ENCODE results near the gene CRTC1. TPM values are rescaled to one million over a fixed set of nuclear protein-coding genes. Genes with fewer than 3 reads are reported as not detected.

The CRTC1 gene
- total RNA-seq, 1 experiment from 2014 or later = 12.3 TPM

GRCh38 chr19:18682807-18683108, 722 bp upstream of the CRTC1 start (continued):
- TF ChIP-seq CDX4 (CRISPR knock-in tag; IDR thresholded peaks at IDR 0.05; ENCODE audit: borderline replicate concordance) (no peak), KAT7 (CRISPR knock-in tag; IDR thresholded peaks at IDR 0.05; ENCODE audit: borderline replicate concordance) (no peak), ZNF317 (CRISPR knock-in tag; IDR thresholded peaks at IDR 0.05; ENCODE audit: borderline replicate concordance, low read depth) (no peak), GABPB1 (CRISPR knock-in tag; IDR thresholded peaks at IDR 0.05) (no peak), ZNF532 (CRISPR knock-in tag; IDR thresholded peaks at IDR 0.05; ENCODE audit: borderline replicate concordance) (no peak), ERG (CRISPR knock-in tag; IDR thresholded peaks at IDR 0.05) (no peak)

GRCh38 chr19:18683958-18684641, 620 bp downstream of the CRTC1 start:
- Mint-ChIP-seq H3K9me3 (no peaks in the 10 kb centered on the region), H3K4me3 (peak overlapping the region; percentile 70), H3K27me3 (ENCODE audit: low read depth) (no peaks in the 10 kb centered on the region; the same call in 1 of the 2 replicates), H3K27ac (no peak overlapping the region), H3K4me1 (peaks cover 4% of the 10 kb centered on the region; the same call in 1 of the 2 replicates), H3K36me3 (no peaks in the 10 kb centered on the region)
- ATAC-seq (peak; percentile 11), DNase-seq (ENCODE audit: low spot score) (no peak)
- CTCF ChIA-PET = interaction anchor here (1.2 to 1.3 kb wide), 2 partner anchors 95 to 222 kb away, joined by 3 to 4 read pairs; no protein-coding TSS in a partner anchor
- POLR2A ChIA-PET = no interaction called here
- TF ChIP-seq JUN (CRISPR knock-in tag; IDR thresholded peaks at IDR 0.05) (no peak), PRDM15 (CRISPR knock-in tag; IDR thresholded peaks at IDR 0.05) (no peak), ATF3 (CRISPR knock-in tag; conservative IDR thresholded peaks at IDR 0.05) (no peak), E2F1 (CRISPR knock-in tag; IDR thresholded peaks at IDR 0.05) (no peak), ZBTB43 (CRISPR knock-in tag; IDR thresholded peaks at IDR 0.05) (no peak)
